Measurements from ENCODE around the gene CDR2.

Gene CDR2

GRCh38 chr16:22320572-22321339 is 53.7 kb downstream of the CDR2 start:
- no peak overlapping the region for H2AFZ ChIP-seq (ENCODE audit: low read depth, low read length, severe bottlenecking)
- no peaks in the 10 kb centered on the region for H3K9me3 ChIP-seq (ENCODE audit: insufficient read depth, low read length)
- H3K4me3 ChIP-seq (ENCODE audit: insufficient read depth, low read length, poor library complexity, severe bottlenecking): no peak overlapping the region
- no peak overlapping the region for H3K27ac ChIP-seq (ENCODE audit: low read depth, low read length)
- no peaks in the 10 kb centered on the region for H3K27me3 ChIP-seq (ENCODE audit: low read length)
- no peak overlapping the region for H3K9ac ChIP-seq (ENCODE audit: low read length)
- H3K79me2 ChIP-seq (ENCODE audit: insufficient read depth, low read length): no peaks in the 10 kb centered on the region; the same call in 1 of the 2 replicates
- no peaks in the 10 kb centered on the region for H3K9me2 ChIP-seq (replicated peaks; ENCODE audit: insufficient read depth, low read length)
- no peak overlapping the region for H3K4me2 ChIP-seq (ENCODE audit: low read depth, low read length, poor library complexity, severe bottlenecking)
- no peaks in the 10 kb centered on the region for H4K20me1 ChIP-seq (ENCODE audit: low read depth, low read length)
- H3K36me3 ChIP-seq (ENCODE audit: low read length): peaks cover 6% of the 10 kb centered on the region; the same call in 1 of the 2 replicates
- no peak for TF ChIP-seq EZH2phosphoT487 (conservative IDR thresholded peaks at IDR 0.05; ENCODE audit: low read length)
- no peak for TF ChIP-seq CTCF (IDR thresholded peaks at IDR 0.05; ENCODE audit: insufficient read depth, low read length, poor library complexity, severe bottlenecking)
- H3F3A ChIP-seq (ENCODE audit: insufficient read depth): peaks cover 3% of the 10 kb centered on the region; the same call in 1 of the 2 replicates

DNA sequence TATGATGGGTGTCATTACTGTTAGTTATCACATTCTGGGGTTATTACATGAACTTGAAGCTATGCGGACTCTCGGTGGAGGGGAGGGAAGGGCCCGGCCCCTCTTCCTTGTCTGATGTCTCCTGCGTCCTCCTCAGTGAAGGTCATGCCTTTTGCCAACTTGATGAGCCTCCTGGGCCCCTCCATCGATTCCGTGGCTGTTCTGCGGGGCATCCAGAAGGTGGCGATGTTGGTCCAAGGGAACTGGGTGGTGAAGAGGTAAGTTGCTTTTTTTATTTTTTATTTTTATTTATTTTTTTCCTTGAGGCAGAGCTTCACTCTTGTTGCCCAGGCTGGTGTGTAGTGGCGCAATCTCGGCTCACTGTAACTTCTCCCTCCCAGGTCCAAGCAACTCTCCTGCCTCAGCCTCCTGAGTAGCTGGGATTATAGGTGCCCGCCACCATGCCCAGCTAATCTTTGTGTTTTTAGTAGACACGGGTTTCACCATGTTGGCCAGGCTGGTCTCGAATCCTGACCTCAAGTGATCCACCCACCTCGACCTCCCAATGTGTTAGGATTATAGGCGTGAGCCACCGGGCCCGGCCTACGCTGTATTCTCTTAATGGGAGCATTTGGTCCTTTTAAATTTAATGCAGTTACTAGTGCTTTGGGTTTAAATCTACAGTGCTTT is 55.6 kb downstream of the CDR2 start:
- H3K9me3 ChIP-seq (ENCODE audit: insufficient read depth, low read length): no peaks in the 10 kb centered on the region
- no peaks in the 10 kb centered on the region for H4K20me1 ChIP-seq (ENCODE audit: low read depth, low read length)
- H3F3A ChIP-seq (ENCODE audit: insufficient read depth): peaks cover 3% of the 10 kb centered on the region; the same call in 1 of the 2 replicates
- no peak overlapping the region for H2AFZ ChIP-seq (ENCODE audit: low read depth, low read length, severe bottlenecking)
- peaks cover 6% of the 10 kb centered on the region; the same call in 1 of the 2 replicates for H3K36me3 ChIP-seq (ENCODE audit: low read length)
- no peaks in the 10 kb centered on the region for H3K27me3 ChIP-seq (ENCODE audit: low read length)
- no peak overlapping the region for H3K4me2 ChIP-seq (ENCODE audit: low read depth, low read length, poor library complexity, severe bottlenecking)
- TF ChIP-seq CTCF (IDR thresholded peaks at IDR 0.05; ENCODE audit: insufficient read depth, low read length, poor library complexity, severe bottlenecking) (peak; percentile 33), EZH2phosphoT487 (conservative IDR thresholded peaks at IDR 0.05; ENCODE audit: low read length) (no peak)
- no peak overlapping the region for H3K4me3 ChIP-seq (ENCODE audit: insufficient read depth, low read length, poor library complexity, severe bottlenecking)
- no peak overlapping the region for H3K9ac ChIP-seq (ENCODE audit: low read length)
- H3K9me2 ChIP-seq (replicated peaks; ENCODE audit: insufficient read depth, low read length): no peaks in the 10 kb centered on the region
- H3K27ac ChIP-seq (ENCODE audit: low read depth, low read length): no peak overlapping the region
- H3K79me2 ChIP-seq (ENCODE audit: insufficient read depth, low read length): no peaks in the 10 kb centered on the region; the same call in 1 of the 2 replicates

DNA sequence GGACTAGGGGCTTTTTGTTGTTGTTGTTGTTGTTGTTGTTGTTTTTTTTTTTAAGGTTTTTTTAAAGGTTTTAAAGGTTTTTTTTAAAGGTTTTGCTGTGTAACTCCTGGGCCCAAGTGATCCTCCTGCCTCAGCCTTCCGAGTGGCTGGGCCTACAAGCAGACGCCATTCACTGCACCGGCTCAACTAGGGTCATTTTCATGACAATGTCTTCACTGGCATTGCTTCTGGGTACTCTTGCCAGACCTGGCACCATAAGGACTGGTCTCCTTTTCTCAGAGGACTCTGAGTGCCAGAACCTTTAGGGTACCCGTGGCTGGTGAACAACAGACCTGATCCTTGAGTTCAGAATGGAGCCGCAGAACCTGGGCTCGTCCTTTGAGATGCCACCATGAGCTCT is 56.8 kb downstream of the CDR2 start:
- Histone ChIP-seq H3K27me3 (ENCODE audit: low read length) (no peaks in the 10 kb centered on the region), H4K20me1 (ENCODE audit: low read depth, low read length) (no peaks in the 10 kb centered on the region), H3K4me2 (ENCODE audit: low read depth, low read length, poor library complexity, severe bottlenecking) (no peak overlapping the region), H2AFZ (ENCODE audit: low read depth, low read length, severe bottlenecking) (no peak overlapping the region), H3K27ac (ENCODE audit: low read depth, low read length) (no peak overlapping the region), H3K9ac (ENCODE audit: low read length) (no peak overlapping the region), H3K9me2 (replicated peaks; ENCODE audit: insufficient read depth, low read length) (no peaks in the 10 kb centered on the region), H3F3A (ENCODE audit: insufficient read depth) (peaks cover 3% of the 10 kb centered on the region; the same call in 1 of the 2 replicates), H3K9me3 (ENCODE audit: insufficient read depth, low read length) (no peaks in the 10 kb centered on the region), H3K36me3 (ENCODE audit: low read length) (peaks cover 6% of the 10 kb centered on the region; the same call in 1 of the 2 replicates), H3K79me2 (ENCODE audit: insufficient read depth, low read length) (no peaks in the 10 kb centered on the region; the same call in 1 of the 2 replicates), H3K4me3 (ENCODE audit: insufficient read depth, low read length, poor library complexity, severe bottlenecking) (no peak overlapping the region)
- TF ChIP-seq EZH2phosphoT487 (conservative IDR thresholded peaks at IDR 0.05; ENCODE audit: low read length): no peak
- TF ChIP-seq CTCF (IDR thresholded peaks at IDR 0.05; ENCODE audit: insufficient read depth, low read length, poor library complexity, severe bottlenecking): no peak
